Loucy (cell line): ENCODE data around the gene ITGB4.

Experiments used
- H2AFZ ChIP-seq: fragments of 200-600 bp; sonication (generic); 2 replicates; pipeline ENCODE4 v1.6.0; 2016; ENCODE audit warnings: antibody characterized with exemption, mild to moderate bottlenecking, low read length, moderate library complexity
- H3F3A ChIP-seq: fragments of 200-600 bp; 2 replicates; pipeline ENCODE4 v1.6.0; 2016; ENCODE audit warnings: antibody characterized with exemption, low read depth, mild to moderate bottlenecking
- H3K27me3 ChIP-seq: fragments of 200-600 bp; sonication (generic); 2 replicates; pipeline ENCODE4 v1.6.1; 2014; ENCODE audit warnings: low read length, mild to moderate bottlenecking; ENCODE audit not compliant: insufficient read depth, poor library complexity, severe bottlenecking
- H3K36me3 ChIP-seq: fragments of 200-600 bp; sonication (generic); 2 replicates; pipeline ENCODE4 v1.6.1; 2016; ENCODE audit warnings: low read length; ENCODE audit not compliant: insufficient read depth
- H3K4me1 ChIP-seq: fragments of 200-600 bp; sonication (generic); 2 replicates; pipeline ENCODE4 v1.5.1; 2014; ENCODE audit warnings: low read length, mild to moderate bottlenecking; ENCODE audit not compliant: insufficient read depth, poor library complexity, severe bottlenecking
- H3K4me2 ChIP-seq: fragments of 200-600 bp; sonication (generic); 2 replicates; pipeline ENCODE4 v1.6.0; 2014; ENCODE audit warnings: antibody characterized with exemption, low read length, low read depth, mild to moderate bottlenecking; ENCODE audit not compliant: poor library complexity, severe bottlenecking
- H3K4me3 ChIP-seq: fragments of 200-600 bp; sonication (generic); 2 replicates; pipeline ENCODE4 v1.5.1; 2014; ENCODE audit warnings: low read length, mild to moderate bottlenecking, mixed read lengths; ENCODE audit not compliant: poor library complexity, severe bottlenecking
- H3K79me2 ChIP-seq: fragments of 200-600 bp; sonication (generic); 2 replicates; pipeline ENCODE4 v1.6.1; 2014; ENCODE audit warnings: low read length; ENCODE audit not compliant: insufficient read depth
- H3K9ac ChIP-seq: fragments of 200-600 bp; sonication (generic); 2 replicates; pipeline ENCODE4 v1.6.0; 2014; ENCODE audit warnings: mild to moderate bottlenecking, low read depth, low read length, moderate library complexity; ENCODE audit not compliant: poor library complexity, severe bottlenecking
- H3K9me2 ChIP-seq: fragments of 200-600 bp; sonication (generic); replicated peaks from 2 replicates; pipeline ENCODE4 v1.6.1; 2016; ENCODE audit warnings: low read depth, low read length, mixed read lengths
- H3K9me3 ChIP-seq: fragments of 200-600 bp; sonication (generic); 2 replicates; pipeline ENCODE4 v1.6.1; 2014; ENCODE audit warnings: mild to moderate bottlenecking, antibody characterized with exemption, low read length, low read depth; ENCODE audit not compliant: insufficient read depth
- H4K20me1 ChIP-seq: fragments of 200-600 bp; sonication (generic); 2 replicates; pipeline ENCODE4 v1.6.0; 2014; ENCODE audit warnings: antibody characterized with exemption, low read length, mild to moderate bottlenecking; ENCODE audit not compliant: insufficient read depth, poor library complexity, severe bottlenecking
- EZH2phosphoT487 ChIP-seq: fragments of 200-600 bp; IDR thresholded peaks from 2 replicates; pipeline ENCODE4 v1.6.1; 2018; ENCODE audit warnings: antibody characterized with exemption, mild to moderate bottlenecking, moderate library complexity, borderline replicate concordance
- TF ChIP-seq, protein P1 (sequence below): fragments of 200-600 bp; sonication (generic); conservative IDR thresholded peaks from 2 replicates; pipeline ENCODE4 v1.5.1; 2014; ENCODE audit warnings: mild to moderate bottlenecking, antibody characterized with exemption, low read length

Gene ITGB4

DNA sequence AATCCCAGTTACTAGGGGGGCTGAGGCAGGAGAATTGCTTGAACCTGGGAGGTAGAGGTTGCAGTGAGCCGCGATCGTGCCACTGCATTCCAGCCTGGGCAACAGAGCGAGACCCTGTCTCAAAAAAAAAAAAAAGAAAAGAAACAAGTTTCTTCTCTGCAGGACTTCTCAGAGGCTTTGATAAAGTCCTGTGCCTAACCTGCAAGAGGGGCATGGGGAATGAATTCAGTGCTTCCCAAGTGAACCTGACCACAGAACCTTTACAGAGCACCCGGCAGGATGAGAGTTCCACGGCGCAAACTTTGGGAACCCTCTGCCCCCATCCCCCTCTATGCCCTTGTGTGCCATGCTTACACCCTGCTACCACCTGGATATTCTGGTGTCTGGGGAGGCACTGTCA lies 17.9 kb downstream of the ITGB4 start:
- Histone ChIP-seq H3K79me2 (no peaks in the 10 kb centered on the region), H3K9me2 (no peaks in the 10 kb centered on the region), H3F3A (no peaks in the 10 kb centered on the region), H3K27me3 (no peaks in the 10 kb centered on the region), H3K4me2 (no peak overlapping the region), H2AFZ (no peak overlapping the region), H3K36me3 (no peaks in the 10 kb centered on the region), H3K9me3 (no peaks in the 10 kb centered on the region), H3K4me1 (no peaks in the 10 kb centered on the region), H3K4me3 (no peak overlapping the region), H4K20me1 (no peaks in the 10 kb centered on the region), H3K9ac (no peak overlapping the region)
- TF ChIP-seq, protein P1, sequence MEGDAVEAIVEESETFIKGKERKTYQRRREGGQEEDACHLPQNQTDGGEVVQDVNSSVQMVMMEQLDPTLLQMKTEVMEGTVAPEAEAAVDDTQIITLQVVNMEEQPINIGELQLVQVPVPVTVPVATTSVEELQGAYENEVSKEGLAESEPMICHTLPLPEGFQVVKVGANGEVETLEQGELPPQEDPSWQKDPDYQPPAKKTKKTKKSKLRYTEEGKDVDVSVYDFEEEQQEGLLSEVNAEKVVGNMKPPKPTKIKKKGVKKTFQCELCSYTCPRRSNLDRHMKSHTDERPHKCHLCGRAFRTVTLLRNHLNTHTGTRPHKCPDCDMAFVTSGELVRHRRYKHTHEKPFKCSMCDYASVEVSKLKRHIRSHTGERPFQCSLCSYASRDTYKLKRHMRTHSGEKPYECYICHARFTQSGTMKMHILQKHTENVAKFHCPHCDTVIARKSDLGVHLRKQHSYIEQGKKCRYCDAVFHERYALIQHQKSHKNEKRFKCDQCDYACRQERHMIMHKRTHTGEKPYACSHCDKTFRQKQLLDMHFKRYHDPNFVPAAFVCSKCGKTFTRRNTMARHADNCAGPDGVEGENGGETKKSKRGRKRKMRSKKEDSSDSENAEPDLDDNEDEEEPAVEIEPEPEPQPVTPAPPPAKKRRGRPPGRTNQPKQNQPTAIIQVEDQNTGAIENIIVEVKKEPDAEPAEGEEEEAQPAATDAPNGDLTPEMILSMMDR, result no peak
- TF ChIP-seq EZH2phosphoT487, result no peak

DNA sequence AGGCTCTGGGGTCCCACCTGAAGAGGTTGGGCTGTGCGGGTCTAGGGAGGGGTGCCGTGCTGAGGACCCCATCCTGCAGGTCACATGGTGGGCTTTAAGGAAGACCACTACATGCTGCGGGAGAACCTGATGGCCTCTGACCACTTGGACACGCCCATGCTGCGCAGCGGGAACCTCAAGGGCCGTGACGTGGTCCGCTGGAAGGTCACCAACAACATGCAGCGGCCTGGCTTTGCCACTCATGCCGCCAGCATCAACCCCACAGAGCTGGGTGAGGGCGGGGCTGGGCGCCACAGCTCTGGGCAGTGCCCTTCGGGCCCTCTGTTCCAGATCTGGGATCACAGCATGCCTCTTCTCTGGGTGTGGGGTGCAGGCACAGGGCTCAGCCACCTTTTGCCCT lies 18.5 kb downstream of the ITGB4 start:
- Histone ChIP-seq H3K9ac (no peak overlapping the region), H3K27me3 (no peaks in the 10 kb centered on the region), H3K9me3 (no peaks in the 10 kb centered on the region), H2AFZ (no peak overlapping the region), H3K36me3 (no peaks in the 10 kb centered on the region), H3K79me2 (no peaks in the 10 kb centered on the region), H3K4me2 (no peak overlapping the region), H3F3A (no peaks in the 10 kb centered on the region), H3K4me1 (no peaks in the 10 kb centered on the region), H3K9me2 (no peaks in the 10 kb centered on the region), H3K4me3 (no peak overlapping the region), H4K20me1 (no peaks in the 10 kb centered on the region)
- TF ChIP-seq, protein P1, result no peak
- no peak for TF ChIP-seq EZH2phosphoT487

DNA sequence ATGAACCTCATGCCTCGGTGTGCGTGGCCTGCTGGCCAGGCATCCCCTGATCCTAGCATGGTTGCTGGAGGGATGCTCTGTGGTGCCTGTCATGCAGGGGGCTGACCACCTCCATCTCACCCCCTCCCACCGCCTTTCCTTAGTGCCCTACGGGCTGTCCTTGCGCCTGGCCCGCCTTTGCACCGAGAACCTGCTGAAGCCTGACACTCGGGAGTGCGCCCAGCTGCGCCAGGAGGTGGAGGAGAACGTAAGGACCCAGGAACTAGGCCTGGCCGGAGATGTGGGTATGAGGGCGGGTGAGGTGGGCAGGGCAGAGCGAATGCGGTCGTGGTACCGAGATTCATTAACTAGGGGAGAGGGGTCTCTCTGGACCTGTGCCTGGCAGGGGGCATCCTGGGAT lies 19.0 kb downstream of the ITGB4 start:
- no peaks in the 10 kb centered on the region for H4K20me1 ChIP-seq
- H3K4me1 ChIP-seq, result no peaks in the 10 kb centered on the region
- no peaks in the 10 kb centered on the region for H3K79me2 ChIP-seq
- no peak overlapping the region for H3K4me2 ChIP-seq
- H3K27me3 ChIP-seq, result no peaks in the 10 kb centered on the region
- no peak overlapping the region for H3K9ac ChIP-seq
- no peaks in the 10 kb centered on the region for H3K36me3 ChIP-seq
- no peak for TF ChIP-seq EZH2phosphoT487
- TF ChIP-seq, protein P1, result no peak
- no peaks in the 10 kb centered on the region for H3K9me2 ChIP-seq
- no peak overlapping the region for H2AFZ ChIP-seq
- H3K9me3 ChIP-seq, result no peaks in the 10 kb centered on the region
- no peaks in the 10 kb centered on the region for H3F3A ChIP-seq
- no peak overlapping the region for H3K4me3 ChIP-seq
